ENCODE results near the gene SMYD3.

- TF ChIP-seq CTCF (IDR thresholded peaks at IDR 0.05; ENCODE audit: poor library complexity) (no peak), EZH2phosphoT487 (IDR thresholded peaks at IDR 0.05; ENCODE audit: low read depth, severe bottlenecking, unreplicated experiment) (no peak)
Measured at GRCh38 chr1:245772739-245773138, 734.3 kb downstream of the SMYD3 start.

All from hepatocyte (in vitro differentiated cells).